DMS53 treated with DMSO at 0.1 percent for 48 hours (cell line): ENCODE data around the gene POPDC3.

ENCODE experiments used
- DNase-seq: peaks from one replicate; lab custom pipeline; 2025; ENCODE audit not compliant: unreplicated experiment; lab: John Stamatoyannopoulos, UW

Gene POPDC3

GRCh38 chr6:105153676-105154075, 26.1 kb downstream of the POPDC3 start:
- DNase-seq, result no peak

GRCh38 chr6:105152880-105153279, 26.9 kb downstream of the POPDC3 start:
- no peak for DNase-seq

DNA sequence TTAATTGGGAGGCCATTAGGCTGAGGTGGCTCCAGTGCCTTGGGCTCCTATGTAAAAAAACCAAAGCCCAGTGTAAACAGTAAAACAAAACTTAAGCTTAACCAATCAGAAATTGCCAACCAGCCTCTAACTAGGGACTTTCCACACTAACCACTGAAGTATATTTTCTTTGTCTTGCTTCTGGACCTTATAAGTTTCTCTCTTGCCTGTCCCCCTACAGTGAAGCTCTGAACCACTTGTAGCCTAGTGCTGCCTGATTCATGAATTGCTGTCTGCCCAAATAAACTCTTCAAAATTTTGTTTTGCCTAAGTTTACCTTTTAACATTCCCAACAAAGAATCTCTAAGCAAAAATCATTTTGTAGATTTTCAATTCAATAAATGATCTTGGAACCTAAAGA, 28.2 kb downstream of the POPDC3 start:
- DNase-seq, result no peak

DNA sequence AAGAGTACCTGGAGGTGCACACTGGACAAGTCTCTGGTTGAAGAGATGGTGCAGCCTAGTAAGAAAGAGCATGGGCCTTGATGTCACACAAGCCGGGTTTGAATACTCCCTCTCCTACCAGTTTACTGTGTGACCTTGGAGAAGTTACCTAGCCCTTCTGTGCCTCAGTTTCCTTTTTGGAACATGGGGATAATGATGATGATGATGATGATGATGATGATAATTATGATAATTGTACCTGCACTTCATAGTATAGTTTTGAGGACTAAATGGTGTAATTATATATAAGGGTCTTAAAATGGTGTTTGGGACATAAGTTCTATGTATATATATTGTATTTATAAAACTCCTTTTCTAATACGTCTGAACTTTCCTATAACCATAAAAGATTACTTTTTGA, 41.7 kb downstream of the POPDC3 start:
- no peak for DNase-seq

GRCh38 chr6:105137388-105137787, 42.4 kb downstream of the POPDC3 start:
- DNase-seq, result no peak

GRCh38 chr6:105136431-105137350, 43.1 kb downstream of the POPDC3 start:
- DNase-seq, result no peak

DNA sequence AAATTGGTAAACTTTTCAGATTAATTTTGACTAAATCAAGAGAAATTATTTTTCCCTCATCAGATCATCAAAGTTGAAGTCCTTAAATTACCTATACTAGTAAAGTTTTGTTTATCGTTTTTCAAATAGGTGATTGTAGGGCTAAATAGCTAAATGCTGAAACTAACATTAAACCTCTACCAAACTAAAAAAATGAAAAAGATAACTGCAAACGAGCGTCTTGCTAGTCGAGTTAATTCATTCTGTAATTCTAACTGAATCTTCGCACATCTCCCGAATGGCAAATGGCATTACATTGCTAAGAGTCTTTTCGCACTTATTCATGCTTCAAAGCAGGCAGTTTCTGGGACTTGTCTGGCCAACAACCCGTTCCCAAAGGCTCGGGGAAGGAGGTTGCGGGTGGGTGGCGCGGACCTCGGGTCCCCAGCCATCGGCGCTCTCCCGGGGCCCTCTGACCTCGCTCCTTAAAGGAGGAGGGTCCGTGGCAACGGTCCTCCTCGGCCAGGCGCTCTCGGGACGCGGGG, 43.8 kb downstream of the POPDC3 start:
- no peak for DNase-seq

- DNase-seq, result no peak
Observed at GRCh38 chr6:105135056-105135455, 44.8 kb downstream of the POPDC3 start.

- DNase-seq, result no peak
Observed at GRCh38 chr6:105122717-105123116, 57.1 kb downstream of the POPDC3 start.

GRCh38 chr6:105121981-105122380, 57.8 kb downstream of the POPDC3 start:
- DNase-seq, result no peak

DNA sequence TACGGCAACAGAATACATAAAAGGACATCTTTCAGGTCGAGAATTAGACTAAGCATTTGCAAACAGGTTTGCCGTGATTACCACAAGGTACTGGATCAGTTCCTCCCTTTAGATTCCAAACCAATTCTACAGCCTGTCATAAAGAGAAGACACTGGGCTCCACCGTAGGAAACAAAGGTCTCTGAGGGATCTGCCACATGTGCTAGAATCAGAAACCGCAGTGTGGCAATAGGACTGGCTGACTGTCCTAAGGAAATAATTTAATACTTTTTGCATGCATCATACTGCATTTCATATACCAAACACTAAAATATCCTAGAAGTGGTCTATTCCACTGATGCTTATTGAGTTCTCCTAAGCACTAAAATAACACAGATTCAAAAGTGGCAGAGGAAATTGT, 59.2 kb downstream of the POPDC3 start:
- no peak for DNase-seq

GRCh38 chr6:105116150-105116549, 63.7 kb downstream of the POPDC3 start:
- no peak for DNase-seq

DNA sequence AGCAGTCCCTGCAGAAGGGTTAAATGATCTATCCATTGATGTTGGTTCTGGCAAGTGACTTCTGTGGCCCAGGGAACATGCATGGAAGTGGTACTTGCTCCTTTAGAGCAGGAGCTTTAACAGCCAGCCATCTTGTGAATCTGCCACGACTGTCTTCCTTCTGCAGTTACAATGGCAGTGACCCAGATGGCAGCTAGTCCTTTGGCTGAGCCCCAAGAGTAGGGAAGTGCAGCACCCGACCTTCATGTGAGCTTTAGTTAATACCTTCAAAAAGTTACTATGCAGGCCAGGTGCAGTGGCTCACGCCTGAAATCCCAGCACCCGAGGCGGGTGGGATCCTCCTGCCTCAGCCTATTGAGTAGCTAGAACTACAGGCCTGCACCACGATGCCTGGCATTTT, 66.4 kb downstream of the POPDC3 start:
- DNase-seq, result no peak

- DNase-seq, result no peak
Observed at GRCh38 chr6:105112577-105112976, 67.2 kb downstream of the POPDC3 start.

DNA sequence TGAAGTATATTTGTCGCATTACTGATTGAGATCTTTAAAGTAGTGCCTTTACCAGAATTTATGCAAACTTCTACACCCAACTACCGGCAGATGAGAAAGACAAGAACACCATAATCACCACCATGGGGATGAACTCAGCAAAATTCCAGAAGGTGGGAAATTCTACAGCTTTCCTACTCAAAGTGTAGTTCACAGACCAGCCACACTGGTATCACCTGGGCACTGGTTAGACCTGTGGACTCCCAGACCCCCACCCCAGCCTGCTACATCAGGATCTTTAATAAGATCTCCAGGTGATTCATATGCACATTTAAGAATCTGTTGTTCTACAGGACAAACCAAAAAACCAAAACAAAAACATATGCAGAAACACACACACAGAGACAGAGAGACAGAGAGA, 67.9 kb downstream of the POPDC3 start:
- DNase-seq, result no peak

DNA sequence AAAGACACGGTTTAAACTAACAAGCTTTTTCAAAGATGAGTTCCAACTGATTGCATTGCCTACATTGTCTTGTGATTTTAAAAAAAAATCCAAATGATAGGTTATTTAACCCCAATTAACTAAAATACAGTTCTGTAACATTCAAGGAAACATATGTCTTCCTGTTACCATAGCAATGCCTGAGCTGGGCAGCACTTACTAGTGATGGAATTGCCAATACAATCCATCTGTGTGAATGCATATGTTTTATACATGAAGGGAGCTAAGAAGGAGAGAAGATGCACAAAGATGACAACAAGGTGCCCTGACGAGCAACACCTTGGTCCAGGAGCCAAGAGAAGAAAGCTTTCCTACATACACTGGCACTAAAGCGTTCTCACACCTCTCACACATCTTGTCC, 68.7 kb downstream of the POPDC3 start:
- no peak for DNase-seq

DNA sequence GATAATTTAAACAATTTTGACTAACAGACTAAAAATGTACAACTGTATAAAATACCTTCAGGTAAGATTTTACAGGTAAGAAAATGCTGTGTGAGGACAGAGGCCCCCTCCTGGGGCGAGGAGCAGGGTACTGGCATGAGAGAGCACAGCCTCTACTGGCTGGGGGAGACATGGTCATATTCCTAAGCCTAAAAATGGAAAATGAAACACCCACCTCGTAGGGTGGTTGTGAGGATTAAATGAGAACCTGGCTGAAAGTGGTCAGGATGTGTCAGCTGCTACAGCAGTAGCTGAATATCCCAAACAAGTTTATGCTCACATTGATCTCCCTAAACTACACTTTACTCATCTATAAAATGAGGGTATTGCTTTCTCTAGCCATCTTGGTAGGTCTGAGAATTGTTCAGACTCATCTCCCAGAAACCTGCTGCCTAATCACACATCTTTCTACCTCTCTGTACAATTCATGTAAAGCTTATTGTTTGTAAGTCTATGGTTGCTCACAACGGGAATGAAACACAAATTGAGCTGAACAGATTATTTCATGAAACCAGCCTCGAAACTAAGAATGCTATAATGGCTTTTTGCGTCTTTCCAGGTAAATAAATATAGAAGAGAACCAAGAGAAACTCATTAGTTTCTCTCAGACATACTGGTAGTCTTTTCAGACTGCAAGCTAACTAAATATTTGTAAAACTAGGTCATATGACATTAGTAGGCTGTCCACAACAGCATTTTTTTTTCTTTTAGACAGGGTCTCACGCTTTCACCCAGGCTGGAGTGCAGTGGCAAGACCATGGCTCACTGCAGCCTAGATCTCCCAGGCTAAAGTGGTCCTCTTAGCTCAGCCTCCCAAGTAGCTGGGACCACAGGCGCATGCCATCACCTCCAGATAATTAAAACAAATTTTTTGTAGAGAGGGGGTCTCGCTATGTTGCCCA, 69.6 kb downstream of the POPDC3 start:
- DNase-seq, result no peak

GRCh38 chr6:105108631-105109262, 71.1 kb downstream of the POPDC3 start:
- no peak for DNase-seq
